K562 (cell line): ENCODE measurements around the gene CD52. TPM values are rescaled to one million over a fixed set of nuclear protein-coding genes. Genes with fewer than 3 reads are reported as not detected.
A peak's percentile ranks its signal among the peaks of the same experiment; 100 is the strongest.

Experiments
- ATAC-seq: fragments of 200-7000 bp; cut with Tn5 transposase; 3 replicates; pipeline ENCODE4 v1.9.1; 2020; ENCODE audit warnings: moderate library complexity
- BruUV-seq: library from RNA; stranded (reverse); fragments of 400-500 nt; replicated peaks from 2 replicates; lab custom pipeline; 2021; lab: Mats Ljungman, UMichigan
- CTCF ChIA-PET: fragments of 300-600 bp; formaldehyde crosslinking; extraction: SDS; loops from one replicate; lab custom pipeline; 2021; ENCODE audit warnings: low intra/inter-chr PET ratio; lab: Yijun Ruan, JAX
- POLR2A ChIA-PET: fragments of 300-600, 350-650 bp; sonication (Branson Sonifier 250); formaldehyde crosslinking; extraction: SDS; loops from one replicate; lab custom pipeline; 2021; ENCODE audit warnings: antibody characterized with exemption, inconsistent platforms; lab: Yijun Ruan, JAX
- DNase-seq, 4 experiments: peaks; one replicate each; pipeline versions ENCODE4 v3.0.0 to v3.0.0-alpha.2; 2011 to 2018; ENCODE audit warnings: low spot score in 3 of 4, mixed read lengths in 3 of 4; ENCODE audit errors: extremely low read depth in 1 of 4
- FAIRE-seq: peaks from 2 replicates; lab custom pipeline; 2011; peaks lifted over from hg19 to GRCh38; lab: Jason Lieb, UNC
- H2AFZ ChIP-seq: 2 replicates; pipeline ENCODE4 v1.6.0; 2011; ENCODE audit warnings: low read depth, low read length, control low read depth, inconsistent platforms
- H3K27ac ChIP-seq: fragments of 200-600 bp; 3 replicates; pipeline ENCODE4 v1.8.0; 2011; ENCODE audit warnings: low read depth, mild to moderate bottlenecking, control low read depth, inconsistent platforms, low read length, moderate library complexity, mixed read lengths; ENCODE audit errors: extremely low read depth
- H3K27me3 ChIP-seq, 2 experiments: fragments of 300-600 bp in 1 of 2; 2 replicates in 1 of 2; 3 replicates in 1 of 2; pipeline versions ENCODE4 v1.6.0 to v1.8.0; 2011; ENCODE audit warnings: inconsistent platforms in 2 of 2, low read length in 2 of 2, mild to moderate bottlenecking in 1 of 2, mixed read lengths in 1 of 2, moderate library complexity in 1 of 2; ENCODE audit not compliant: control insufficient read depth in 2 of 2, insufficient read depth in 2 of 2
- H3K36me3 ChIP-seq: fragments of 300-600 bp; 3 replicates; pipeline ENCODE4 v1.8.0; 2011; ENCODE audit warnings: mild to moderate bottlenecking, low read length, inconsistent platforms; ENCODE audit not compliant: control insufficient read depth, insufficient read depth
- H3K4me1 ChIP-seq, 2 experiments: fragments of 200-600 bp in 1 of 2; replicated peaks in 1 of 2; 2 replicates in 1 of 2; 3 replicates in 1 of 2; pipeline versions ENCODE4 v1.5.1 to v1.8.0; 2011; ENCODE audit warnings: inconsistent platforms in 2 of 2, low read length in 2 of 2, mild to moderate bottlenecking in 1 of 2, mixed read lengths in 1 of 2, moderate library complexity in 1 of 2; ENCODE audit not compliant: control insufficient read depth in 2 of 2, insufficient read depth in 2 of 2
- H3K4me2 ChIP-seq: 2 replicates; pipeline ENCODE4 v1.6.1; 2011; ENCODE audit warnings: low read length, control low read depth, inconsistent platforms, mixed read lengths; ENCODE audit not compliant: insufficient read depth
- H3K4me3 ChIP-seq: fragments of 200-600 bp; sonication (generic), shearing (Covaris generic); 2 replicates; pipeline ENCODE4 v1.5.1; 2016; ENCODE audit warnings: control low read depth, inconsistent platforms
- H3K79me2 ChIP-seq: fragments of 200-600 bp; 3 replicates; pipeline ENCODE4 v1.8.0; 2011; ENCODE audit warnings: low read length, inconsistent platforms; ENCODE audit not compliant: control insufficient read depth, insufficient read depth
- H3K9ac ChIP-seq, 2 experiments: 2 replicates each; pipeline versions ENCODE4 v1.6.0 to v1.6.1; 2011; ENCODE audit warnings: low read depth in 2 of 2, low read length in 2 of 2, control low read depth in 1 of 2, inconsistent platforms in 1 of 2, mild to moderate bottlenecking in 1 of 2, mixed read lengths in 1 of 2; ENCODE audit not compliant: insufficient read depth in 1 of 2
- H3K9me1 ChIP-seq: one replicate; pipeline ENCODE4 v1.6.0; 2011; ENCODE audit warnings: inconsistent platforms, mild to moderate bottlenecking, low read length, moderate library complexity; ENCODE audit not compliant: control insufficient read depth, insufficient read depth
- H3K9me3 ChIP-seq: replicated peaks from 2 replicates; pipeline ENCODE4 v1.5.1; 2011; ENCODE audit warnings: low read depth, low read length, inconsistent platforms; ENCODE audit not compliant: control insufficient read depth, insufficient read depth
- H4K20me1 ChIP-seq: replicated peaks from 2 replicates; pipeline ENCODE4 v1.6.1; 2011; ENCODE audit warnings: low read length, inconsistent platforms, mixed read lengths; ENCODE audit not compliant: control insufficient read depth, insufficient read depth
- HOXB6 ChIP-seq: fragments of 250-450 bp; sonication (Bioruptor Pico); IDR thresholded peaks from 2 replicates; pipeline ENCODE4 v1.5.1; 2022; ENCODE audit warnings: mild to moderate bottlenecking, borderline replicate concordance
- NR2C1 ChIP-seq, 2 experiments: fragments of 450-650 bp; IDR thresholded peaks; 2 replicates each; pipeline ENCODE4 v1.6.1; 2017; ENCODE audit warnings: mild to moderate bottlenecking in 2 of 2, antibody characterized with exemption in 1 of 2, inconsistent platforms in 1 of 2, missing compliant biosample characterization in 1 of 2, missing genetic modification characterization in 1 of 2
- NR2C2 ChIP-seq, 2 experiments: fragments of 200-800 bp in 1 of 2; sonication (Bioruptor generic) in 1 of 2; sonication (generic) in 1 of 2; formaldehyde crosslinking in 1 of 2; IDR thresholded peaks; 2 replicates each; pipeline versions ENCODE4 v1.6.1 to v1.8.0; 2016 to 2022; ENCODE audit warnings: mild to moderate bottlenecking in 1 of 2, missing compliant biosample characterization in 1 of 2, missing genetic modification characterization in 1 of 2, missing genetic modification reagents in 1 of 2
- PTRF ChIP-seq: fragments of 450-650 bp; IDR thresholded peaks from 2 replicates; pipeline ENCODE4 v1.6.1; 2016; ENCODE audit warnings: mild to moderate bottlenecking, missing genetic modification characterization, missing compliant biosample characterization
- TAF7 ChIP-seq: fragments of 450-650 bp; IDR thresholded peaks from 2 replicates; pipeline ENCODE4 v1.6.1; 2016; ENCODE audit warnings: missing genetic modification characterization, missing compliant biosample characterization
- TBL1XR1 ChIP-seq, 2 experiments: IDR thresholded peaks; 2 replicates each; pipeline ENCODE4 v1.6.1; 2012; ENCODE audit warnings: improper control_type of control experiment in 2 of 2, low read length in 2 of 2, mild to moderate bottlenecking in 1 of 2
- ZBTB9 ChIP-seq: fragments of 450-650 bp; formaldehyde crosslinking; IDR thresholded peaks from 2 replicates; pipeline ENCODE4 v1.4.0; 2020; ENCODE audit warnings: mild to moderate bottlenecking, moderate library complexity
- WGBS: fragments of 100-300 bp; shearing (Covaris generic); methylation state at CpG from one replicate; pipeline ENCODE4 v1.1.6; 2016; ENCODE audit warnings: low coverage, mixed read lengths; ENCODE audit not compliant: insufficient coverage; ENCODE audit errors: missing lambda C conversion rate; 5-methylcytosine and 5-hydroxymethylcytosine counted together
- in situ Hi-C: fragments of 300-500 bp; cut with MboI; formaldehyde crosslinking; loops from 4 replicates; pipeline ENCODE4 v1.15.0; 2018; ENCODE audit warnings: inconsistent platforms, mixed read lengths
- intact Hi-C: fragments of 100-400 bp; cut with micrococcal nuclease; formaldehyde crosslinking; loops from 2 replicates; pipeline ENCODE4 v1.14.2; 2022
- polyA plus RNA-seq, 8 experiments: library from polyadenylated mRNA; depleted of rRNA in 4 of 8; stranded (reverse) in 5 of 8; unstranded in 3 of 8; fragments of >200 nt; fragmentation: Nextera tagmentation in 2 of 8; fragmentation: Illumina TruSeq in 1 of 8; extraction: Ambion mirVana in 2 of 8; extraction: Trizol in 1 of 8; gene quantifications; 2 replicates each; pipeline versions ENCODE4 v1.2.1 to v1.2.3, GENCODE V29; 2011 to 2014; ENCODE audit warnings: inconsistent platforms in 1 of 8, missing spikeins in 1 of 8
- total RNA-seq, 7 experiments: library from RNA; depleted of rRNA in 6 of 7; stranded (reverse); fragments of >200 nt in 6 of 7; fragmentation: Illumina TruSeq in 2 of 7; extraction: Trizol in 2 of 7; gene quantifications; 2 replicates each; pipeline versions ENCODE4 v1.2.1 to v1.2.3, GENCODE V29; 2011 to 2021; ENCODE audit warnings: low replicate concordance in 1 of 7
- TF ChIP-seq, protein P1 (sequence below): fragments of 450-650 bp; formaldehyde crosslinking; IDR thresholded peaks from 2 replicates; pipeline ENCODE4 v1.4.0; 2022; ENCODE audit warnings: missing genetic modification characterization
- TF ChIP-seq, protein P2 (sequence below): fragments of 450-650 bp; IDR thresholded peaks from 2 replicates; pipeline ENCODE4 v1.6.1; 2016; ENCODE audit warnings: missing biosample characterization, missing genetic modification characterization

The CD52 gene
- total and polyA plus RNA-seq, 9 of the 15 experiments (the other 6 are each of a cell fraction or from before 2014, with no cell fraction given), result 34.9 to 488 (median 173) TPM

DNA sequence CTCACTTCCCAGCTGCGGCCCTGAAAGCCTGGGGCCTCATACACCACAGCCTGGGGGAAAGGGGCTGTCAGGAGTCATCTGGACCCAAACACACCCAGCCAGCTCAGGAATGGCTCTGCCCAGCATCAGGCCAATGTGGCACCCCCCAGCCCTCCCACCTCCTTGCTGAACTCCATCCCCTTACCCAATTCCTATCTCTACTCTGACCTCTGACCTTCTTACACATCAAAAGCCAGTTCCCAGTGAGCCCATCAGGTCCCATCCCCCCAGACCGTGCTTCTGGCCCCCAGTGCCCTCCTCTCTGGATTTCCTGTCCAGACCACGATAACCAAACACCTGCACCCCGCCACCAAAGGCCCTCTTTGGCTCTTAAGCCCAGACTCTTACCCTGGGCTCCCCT is 19.9 kb downstream of the CD52 start:
- ATAC-seq, result no peak

More for the DNA sequence above, 19.9 kb downstream of the CD52 start:
- WGBS, result 85% methylated on average over 4 of the region's 4 CpGs
- no peaks in the 10 kb centered on the region for H3K36me3 ChIP-seq
- DNase-seq (no peak), FAIRE-seq (no peak)
- POLR2A ChIA-PET, result interaction anchor here (0.8 to 3.1 kb wide), 6 partner anchors 8 to 92 kb away, joined by 3 to 24 read pairs (median 5); no protein-coding TSS in a partner anchor
- peak overlapping the region; percentile 85; the same call in 2 of the 3 replicates for H3K27ac ChIP-seq
- no peak overlapping the region for H3K4me3 ChIP-seq
- BruUV-seq, result no TSS peak
- H3K4me2 ChIP-seq, result no peak overlapping the region
- CTCF ChIA-PET, result no interaction called here
- peak overlapping the region; percentile 98 for H2AFZ ChIP-seq
- intact Hi-C loops, result no loop called here
- H4K20me1 ChIP-seq, result no peaks in the 10 kb centered on the region
- in situ Hi-C loops, result no loop called here
- TF ChIP-seq, protein P1, sequence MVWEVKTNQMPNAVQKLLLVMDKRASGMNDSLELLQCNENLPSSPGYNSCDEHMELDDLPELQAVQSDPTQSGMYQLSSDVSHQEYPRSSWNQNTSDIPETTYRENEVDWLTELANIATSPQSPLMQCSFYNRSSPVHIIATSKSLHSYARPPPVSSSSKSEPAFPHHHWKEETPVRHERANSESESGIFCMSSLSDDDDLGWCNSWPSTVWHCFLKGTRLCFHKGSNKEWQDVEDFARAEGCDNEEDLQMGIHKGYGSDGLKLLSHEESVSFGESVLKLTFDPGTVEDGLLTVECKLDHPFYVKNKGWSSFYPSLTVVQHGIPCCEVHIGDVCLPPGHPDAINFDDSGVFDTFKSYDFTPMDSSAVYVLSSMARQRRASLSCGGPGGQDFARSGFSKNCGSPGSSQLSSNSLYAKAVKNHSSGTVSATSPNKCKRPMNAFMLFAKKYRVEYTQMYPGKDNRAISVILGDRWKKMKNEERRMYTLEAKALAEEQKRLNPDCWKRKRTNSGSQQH, result 0 out of 2 replicates have a peak, but pooled peaks have one; percentile 12
- TF ChIP-seq TBL1XR1 (IDR thresholded peaks at IDR 0.05; ENCODE audit: low read length in 2 of 2), result no peak
- TF ChIP-seq NR2C2 (CRISPR knock-in tag; IDR thresholded peaks at IDR 0.05), result 0 out of 2 replicates have a peak, but pooled peaks have one; percentile 32
- no peak for TF ChIP-seq NR2C2 (tag; IDR thresholded peaks at IDR 0.05)
- peak; percentile 12; the same call in 1 of the 2 replicates for TF ChIP-seq ZBTB9 (CRISPR knock-in tag)
- peak; percentile 77 for TF ChIP-seq NR2C1 (IDR thresholded peaks at IDR 0.05)
- TF ChIP-seq NR2C1 (tag; IDR thresholded peaks at IDR 0.05), result peak; percentile 85
- TF ChIP-seq, protein P2, sequence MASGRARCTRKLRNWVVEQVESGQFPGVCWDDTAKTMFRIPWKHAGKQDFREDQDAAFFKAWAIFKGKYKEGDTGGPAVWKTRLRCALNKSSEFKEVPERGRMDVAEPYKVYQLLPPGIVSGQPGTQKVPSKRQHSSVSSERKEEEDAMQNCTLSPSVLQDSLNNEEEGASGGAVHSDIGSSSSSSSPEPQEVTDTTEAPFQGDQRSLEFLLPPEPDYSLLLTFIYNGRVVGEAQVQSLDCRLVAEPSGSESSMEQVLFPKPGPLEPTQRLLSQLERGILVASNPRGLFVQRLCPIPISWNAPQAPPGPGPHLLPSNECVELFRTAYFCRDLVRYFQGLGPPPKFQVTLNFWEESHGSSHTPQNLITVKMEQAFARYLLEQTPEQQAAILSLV (tag), result 0 out of 2 replicates have a peak, but pooled peaks have one; percentile 65
- no peak for TF ChIP-seq HOXB6
- peak; percentile 60; the same call in 1 of the 2 replicates for TF ChIP-seq TAF7
- TF ChIP-seq PTRF (tag), result peak; percentile 37; the same call in 1 of the 2 replicates
- TF ChIP-seq, all 486 proteins: peak for 7
- no peaks in the 10 kb centered on the region for H3K27me3 ChIP-seq
- H3K9ac ChIP-seq, result peak overlapping the region; percentile 80 to 95; a peak in 3 of 4 replicates
- H3K4me1 ChIP-seq, result peaks cover 14 to 21% of the 10 kb centered on the region in 2 experiments
- H3K9me1 ChIP-seq, result peaks cover 4% of the 10 kb centered on the region
- no peaks in the 10 kb centered on the region for H3K79me2 ChIP-seq
- no peaks in the 10 kb centered on the region for H3K9me3 ChIP-seq
